Erythroblast (primary cell): ENCODE data around the gene TBCD.

Experiments used
- DNase-seq, 2 experiments: peaks; one replicate each; lab custom pipeline; 2025; lab: John Stamatoyannopoulos, UW
- GATA1 ChIP-seq: IDR thresholded peaks from 2 replicates; pipeline ENCODE4 v1.6.1; 2011; ENCODE audit warnings: low read depth, mild to moderate bottlenecking, control low read depth, low read length, moderate library complexity
- POLR2A ChIP-seq: IDR thresholded peaks from 2 replicates; pipeline ENCODE4 v1.6.1; 2011; ENCODE audit warnings: mild to moderate bottlenecking, low read length

TBCD gene

GRCh38 chr17:82896071-82897000 is 144.5 kb downstream of the TBCD start:
- TF ChIP-seq POLR2A (no peak), GATA1 (no peak)
- DNase-seq: no peak

GRCh38 chr17:82897514-82898249 is 145.8 kb downstream of the TBCD start:
- TF ChIP-seq POLR2A (no peak), GATA1 (no peak)
- no peak for DNase-seq

- TF ChIP-seq GATA1 (no peak), POLR2A (no peak)
Observed at GRCh38 chr17:82898976-82899514, 147.2 kb downstream of the TBCD start.

GRCh38 chr17:82899941-82900340 is 148.1 kb downstream of the TBCD start:
- DNase-seq: no peak

More at GRCh38 chr17:82898976-82899514, 147.2 kb downstream of the TBCD start:
- DNase-seq: no peak

GRCh38 chr17:82900741-82901140 is 148.9 kb downstream of the TBCD start:
- TF ChIP-seq GATA1 (no peak), POLR2A (no peak)
- DNase-seq: no peak

More at GRCh38 chr17:82899941-82900340, 148.1 kb downstream of the TBCD start:
- no peak for TF ChIP-seq POLR2A
- TF ChIP-seq GATA1: no peak

- DNase-seq: no peak
- no peak for TF ChIP-seq GATA1
- no peak for TF ChIP-seq POLR2A
Observed at GRCh38 chr17:82901356-82901755, 149.5 kb downstream of the TBCD start.

- no peak for DNase-seq
- TF ChIP-seq GATA1 (no peak), POLR2A (no peak)
Observed at GRCh38 chr17:82901856-82902255, 150.0 kb downstream of the TBCD start.

GRCh38 chr17:82902972-82903874 is 151.4 kb downstream of the TBCD start:
- DNase-seq: no peak
- TF ChIP-seq POLR2A (no peak), GATA1 (no peak)

- no peak for DNase-seq
- no peak for TF ChIP-seq POLR2A
- TF ChIP-seq GATA1: no peak
Observed at GRCh38 chr17:82905130-82905529, 153.3 kb downstream of the TBCD start.

GRCh38 chr17:82907797-82908542 is 156.1 kb downstream of the TBCD start:
- DNase-seq: no peak
- TF ChIP-seq GATA1 (no peak), POLR2A (no peak)

GRCh38 chr17:82908543-82909160 is 156.8 kb downstream of the TBCD start:
- no peak for DNase-seq
- TF ChIP-seq GATA1: no peak
- TF ChIP-seq POLR2A: no peak
